C4-2B (cell line): ENCODE data around the gene ZBTB20.

Experiments used
- H3K27ac ChIP-seq: fragments of 450-650 bp; 2 replicates; pipeline ENCODE4 v1.5.1; 2017
- ZFX ChIP-seq: fragments of 450-650 bp; IDR thresholded peaks from 2 replicates; pipeline ENCODE4 v1.6.1; 2017
- TF ChIP-seq, protein P1 (sequence below): fragments of 450-650 bp; conservative IDR thresholded peaks from 2 replicates; pipeline ENCODE4 v1.5.1; 2017; ENCODE audit warnings: mild to moderate bottlenecking

ZBTB20 gene

DNA sequence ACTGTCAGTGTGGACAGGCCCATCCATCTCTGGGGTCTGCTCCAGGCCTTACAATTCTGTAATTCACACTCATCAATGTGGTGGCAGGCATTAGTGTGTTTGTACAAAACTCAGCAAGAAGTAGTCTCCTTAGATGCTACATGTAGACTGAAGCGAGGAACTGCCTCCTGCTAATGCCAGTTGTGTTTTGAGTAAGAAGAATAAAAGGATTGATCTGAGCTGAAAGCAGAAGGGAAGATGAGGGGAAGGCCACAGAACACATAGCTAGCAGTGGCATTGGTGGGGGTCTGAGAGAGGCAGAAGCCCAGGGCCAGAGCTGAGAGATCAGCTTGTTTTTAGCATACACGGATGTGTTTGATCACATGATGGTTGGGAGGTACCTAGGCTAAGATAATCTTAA lies 709.2 kb downstream of the ZBTB20 start:
- H3K27ac ChIP-seq = no peak overlapping the region
- no peak for TF ChIP-seq ZFX
- TF ChIP-seq, protein P1, sequence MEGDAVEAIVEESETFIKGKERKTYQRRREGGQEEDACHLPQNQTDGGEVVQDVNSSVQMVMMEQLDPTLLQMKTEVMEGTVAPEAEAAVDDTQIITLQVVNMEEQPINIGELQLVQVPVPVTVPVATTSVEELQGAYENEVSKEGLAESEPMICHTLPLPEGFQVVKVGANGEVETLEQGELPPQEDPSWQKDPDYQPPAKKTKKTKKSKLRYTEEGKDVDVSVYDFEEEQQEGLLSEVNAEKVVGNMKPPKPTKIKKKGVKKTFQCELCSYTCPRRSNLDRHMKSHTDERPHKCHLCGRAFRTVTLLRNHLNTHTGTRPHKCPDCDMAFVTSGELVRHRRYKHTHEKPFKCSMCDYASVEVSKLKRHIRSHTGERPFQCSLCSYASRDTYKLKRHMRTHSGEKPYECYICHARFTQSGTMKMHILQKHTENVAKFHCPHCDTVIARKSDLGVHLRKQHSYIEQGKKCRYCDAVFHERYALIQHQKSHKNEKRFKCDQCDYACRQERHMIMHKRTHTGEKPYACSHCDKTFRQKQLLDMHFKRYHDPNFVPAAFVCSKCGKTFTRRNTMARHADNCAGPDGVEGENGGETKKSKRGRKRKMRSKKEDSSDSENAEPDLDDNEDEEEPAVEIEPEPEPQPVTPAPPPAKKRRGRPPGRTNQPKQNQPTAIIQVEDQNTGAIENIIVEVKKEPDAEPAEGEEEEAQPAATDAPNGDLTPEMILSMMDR = no peak

GRCh38 chr3:114436182-114436581 lies 710.9 kb downstream of the ZBTB20 start:
- TF ChIP-seq, protein P1 = no peak
- TF ChIP-seq ZFX = no peak
- no peak overlapping the region for H3K27ac ChIP-seq

DNA sequence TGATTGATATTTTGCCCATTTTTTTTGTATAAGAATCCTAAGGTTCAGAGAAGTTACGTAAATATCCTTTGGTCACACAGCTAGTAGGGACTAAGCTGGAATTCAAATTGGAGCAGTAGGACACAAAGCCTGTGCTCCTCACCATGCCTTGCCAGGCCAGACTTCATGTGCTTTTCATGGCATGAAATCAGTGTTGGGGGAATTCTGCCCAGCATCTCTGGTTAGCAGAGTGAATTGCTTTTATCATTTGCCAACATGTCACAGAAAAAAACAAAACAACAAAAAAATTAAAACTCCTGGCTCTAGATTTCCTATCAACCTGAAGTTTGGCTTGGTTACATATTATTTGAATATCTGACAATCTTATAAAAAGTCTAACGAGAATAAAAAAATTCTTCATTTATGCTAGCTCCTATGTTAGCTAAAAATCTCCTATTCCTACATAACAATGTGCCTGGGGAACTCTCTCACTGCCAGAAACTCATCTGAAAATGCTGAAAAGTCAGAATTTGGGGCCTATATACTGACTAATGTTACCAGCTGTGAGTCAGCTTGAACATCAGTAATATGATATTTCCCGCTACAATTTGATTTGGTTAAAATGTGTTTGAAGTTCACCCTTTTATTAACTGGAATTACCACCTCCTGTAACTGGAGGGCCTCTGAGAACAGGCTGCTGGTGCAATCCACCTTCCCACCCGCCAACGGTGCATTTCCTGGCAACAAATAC lies 711.5 kb downstream of the ZBTB20 start:
- TF ChIP-seq, protein P1 = no peak
- no peak for TF ChIP-seq ZFX
- no peak overlapping the region for H3K27ac ChIP-seq

DNA sequence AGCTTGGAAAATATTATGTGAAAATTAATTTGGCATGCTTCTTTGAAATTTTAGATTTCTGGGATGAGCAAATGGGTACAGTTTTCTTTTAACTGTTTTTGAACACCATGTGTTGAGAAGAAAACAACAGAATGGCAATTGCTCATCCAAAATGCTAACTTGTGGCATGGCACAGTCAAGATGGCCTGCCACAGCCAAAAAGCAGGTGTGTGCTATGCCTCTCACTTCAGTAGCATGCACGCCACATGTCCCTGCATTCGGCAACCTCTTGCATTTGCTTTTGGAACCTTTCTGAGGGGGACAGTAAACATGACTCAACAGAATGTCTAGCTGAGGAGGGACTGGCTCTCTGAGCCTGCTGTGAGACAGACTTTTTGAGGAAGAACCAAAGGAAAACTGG lies 714.8 kb downstream of the ZBTB20 start:
- TF ChIP-seq, protein P1 = no peak
- no peak for TF ChIP-seq ZFX
- H3K27ac ChIP-seq = no peak overlapping the region

DNA sequence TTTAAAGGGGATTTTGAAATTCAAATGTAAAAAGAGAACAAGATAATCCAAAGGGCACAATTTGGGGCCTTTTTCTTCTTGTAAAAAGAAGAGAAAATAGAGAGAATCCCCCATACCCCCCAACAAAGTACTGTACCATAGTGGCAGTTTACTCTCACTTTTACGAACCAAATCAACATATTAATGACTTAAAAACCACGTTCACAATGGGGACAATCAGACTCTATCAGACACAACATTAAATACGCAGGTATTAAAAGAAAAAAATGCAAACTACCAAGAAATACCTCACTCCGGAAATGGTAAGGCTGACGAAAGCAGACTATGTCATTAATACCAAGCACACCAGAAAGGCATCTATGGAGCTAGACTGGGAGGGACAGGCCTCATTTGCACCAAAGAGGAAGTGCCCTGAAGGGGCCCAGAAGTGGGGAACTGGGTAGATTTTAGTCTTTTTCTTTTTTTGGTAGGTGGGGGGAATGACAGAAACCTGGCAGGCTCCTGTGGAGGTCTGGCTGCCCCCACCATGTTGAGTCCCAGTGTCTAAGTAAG lies 719.0 kb downstream of the ZBTB20 start:
- no peak overlapping the region for H3K27ac ChIP-seq

GRCh38 chr3:114427285-114428043 lies 719.6 kb downstream of the ZBTB20 start:
- TF ChIP-seq, protein P1 = no peak
- no peak for TF ChIP-seq ZFX
- no peak overlapping the region for H3K27ac ChIP-seq

More for the DNA sequence above, 719.0 kb downstream of the ZBTB20 start:
- TF ChIP-seq, protein P1 = no peak
- no peak for TF ChIP-seq ZFX

- TF ChIP-seq, protein P1 = no peak
- TF ChIP-seq ZFX = no peak
- H3K27ac ChIP-seq = no peak overlapping the region
Observed at GRCh38 chr3:114424337-114424736, 722.8 kb downstream of the ZBTB20 start.
